HCT116 (cell line): Measurements from ENCODE around the gene SCAND1.

Source experiments
- CEBPB ChIP-seq: IDR thresholded peaks from 2 replicates; pipeline ENCODE4 v1.6.1; 2012; ENCODE audit warnings: low read depth
- EGR1 ChIP-seq: IDR thresholded peaks from 2 replicates; pipeline ENCODE4 v1.6.1; 2012; ENCODE audit warnings: low read depth
- ELF1 ChIP-seq: IDR thresholded peaks from 2 replicates; pipeline ENCODE4 v1.6.1; 2012; ENCODE audit warnings: low read depth, borderline replicate concordance
- EZH2 ChIP-seq: fragments of 200-600 bp; sonication (generic); IDR thresholded peaks from 2 replicates; pipeline ENCODE4 v1.6.1; 2017; ENCODE audit warnings: antibody characterized with exemption, mixed run types
- JUND ChIP-seq: IDR thresholded peaks from 2 replicates; pipeline ENCODE4 v1.6.1; 2012
- POLR2A ChIP-seq: IDR thresholded peaks from 2 replicates; pipeline ENCODE4 v1.7.0; 2011; ENCODE audit warnings: borderline replicate concordance; ENCODE audit not compliant: insufficient read depth, insufficient read length; ENCODE audit errors: extremely low read depth
- POLR2AphosphoS5 ChIP-seq: IDR thresholded peaks from 2 replicates; pipeline ENCODE4 v1.6.1; 2011; ENCODE audit warnings: mild to moderate bottlenecking, low read depth, low read length, moderate library complexity
- RAD21 ChIP-seq: IDR thresholded peaks from 2 replicates; pipeline ENCODE4 v1.6.1; 2012; ENCODE audit warnings: low read depth, mild to moderate bottlenecking
- SIN3A ChIP-seq: IDR thresholded peaks from 2 replicates; pipeline ENCODE4 v1.6.1; 2012; ENCODE audit warnings: low read depth
- SP1 ChIP-seq: IDR thresholded peaks from 2 replicates; pipeline ENCODE4 v1.6.1; 2012; ENCODE audit warnings: low read depth
- TCF7L2 ChIP-seq: IDR thresholded peaks from 2 replicates; pipeline ENCODE4 v1.7.0; 2011; ENCODE audit warnings: borderline replicate concordance, inconsistent platforms; ENCODE audit not compliant: insufficient read depth, insufficient read length; ENCODE audit errors: extremely low read depth
- ZFX ChIP-seq: fragments of 450-650 bp; IDR thresholded peaks from 2 replicates; pipeline ENCODE4 v1.6.1; 2017
- ZNF274 ChIP-seq: fragments of 200-500 bp; sonication (Bioruptor generic); IDR thresholded peaks from 2 replicates; pipeline ENCODE4 v1.6.1; 2014; ENCODE audit warnings: mild to moderate bottlenecking, low read depth, low read length, inconsistent platforms
- TF ChIP-seq, protein P1 (sequence below), 3 experiments: fragments of 200-600 bp in 1 of 3; sonication (generic) in 1 of 3; IDR thresholded peaks in 2 of 3; conservative IDR thresholded peaks in 1 of 3; 2 replicates each; pipeline ENCODE4 v1.5.1; 2012 to 2017; ENCODE audit warnings: low read depth in 2 of 3, low read length in 2 of 3, antibody characterized with exemption in 1 of 3, borderline replicate concordance in 1 of 3, control low read depth in 1 of 3, mild to moderate bottlenecking in 1 of 3, mixed read lengths in 1 of 3, mixed run types in 1 of 3, moderate library complexity in 1 of 3; ENCODE audit not compliant: insufficient read depth in 1 of 3

- TF ChIP-seq, protein P1, sequence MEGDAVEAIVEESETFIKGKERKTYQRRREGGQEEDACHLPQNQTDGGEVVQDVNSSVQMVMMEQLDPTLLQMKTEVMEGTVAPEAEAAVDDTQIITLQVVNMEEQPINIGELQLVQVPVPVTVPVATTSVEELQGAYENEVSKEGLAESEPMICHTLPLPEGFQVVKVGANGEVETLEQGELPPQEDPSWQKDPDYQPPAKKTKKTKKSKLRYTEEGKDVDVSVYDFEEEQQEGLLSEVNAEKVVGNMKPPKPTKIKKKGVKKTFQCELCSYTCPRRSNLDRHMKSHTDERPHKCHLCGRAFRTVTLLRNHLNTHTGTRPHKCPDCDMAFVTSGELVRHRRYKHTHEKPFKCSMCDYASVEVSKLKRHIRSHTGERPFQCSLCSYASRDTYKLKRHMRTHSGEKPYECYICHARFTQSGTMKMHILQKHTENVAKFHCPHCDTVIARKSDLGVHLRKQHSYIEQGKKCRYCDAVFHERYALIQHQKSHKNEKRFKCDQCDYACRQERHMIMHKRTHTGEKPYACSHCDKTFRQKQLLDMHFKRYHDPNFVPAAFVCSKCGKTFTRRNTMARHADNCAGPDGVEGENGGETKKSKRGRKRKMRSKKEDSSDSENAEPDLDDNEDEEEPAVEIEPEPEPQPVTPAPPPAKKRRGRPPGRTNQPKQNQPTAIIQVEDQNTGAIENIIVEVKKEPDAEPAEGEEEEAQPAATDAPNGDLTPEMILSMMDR (IDR thresholded peaks at IDR 0.05 in 2 of 3, conservative IDR thresholded peaks at IDR 0.05 in 1 of 3; ENCODE audit: borderline replicate concordance in 1 of 3, insufficient read depth in 1 of 3, low read depth in 2 of 3, low read length in 2 of 3): no peak
- TF ChIP-seq EZH2 (no peak), POLR2A (no peak), POLR2AphosphoS5 (no peak), SP1 (no peak), SIN3A (no peak), ZNF274 (no peak), ELF1 (no peak), RAD21 (no peak), EGR1 (no peak), TCF7L2 (no peak), CEBPB (no peak), ZFX (no peak), JUND (no peak)
Measured at GRCh38 chr20:35947907-35948306, 6.4 kb downstream of the SCAND1 start.
